HL-60 (cell line): ENCODE data around the gene GABBR2.
A peak's percentile ranks its signal among the peaks of the same experiment; 100 is the strongest.

Source experiments
- DNase-seq, 2 experiments: peaks; one replicate each; pipeline ENCODE4 v3.0.0-alpha.2; 2010 to 2020; ENCODE audit warnings: low read depth in 1 of 2, low spot score in 1 of 2
- H3K27ac ChIP-seq: fragments of 250-450 bp; sonication (Bioruptor Pico); replicated peaks from 2 replicates; pipeline ENCODE4 v1.5.1; 2020; ENCODE audit warnings: mild to moderate bottlenecking, moderate library complexity
- H3K27me3 ChIP-seq: fragments of 250-450 bp; sonication (Bioruptor Pico); 2 replicates; pipeline ENCODE4 v1.5.1; 2021; ENCODE audit warnings: mild to moderate bottlenecking, moderate library complexity; ENCODE audit not compliant: insufficient read depth, poor library complexity, severe bottlenecking
- H3K4me3 ChIP-seq: replicated peaks from 2 replicates; pipeline ENCODE4 v1.5.1; 2011; ENCODE audit warnings: mild to moderate bottlenecking, control low read depth, low read length; ENCODE audit not compliant: insufficient read depth
- CTCF ChIP-seq: IDR thresholded peaks from one replicate; pipeline ENCODE4 v1.5.1; 2011; ENCODE audit warnings: low read length, control low read depth, inconsistent platforms; ENCODE audit not compliant: insufficient read depth
- GABPA ChIP-seq: IDR thresholded peaks from 2 replicates; pipeline ENCODE4 v1.6.1; 2012; ENCODE audit warnings: low read depth
- POLR2AphosphoS5 ChIP-seq: IDR thresholded peaks from 2 replicates; pipeline ENCODE4 v1.6.1; 2012; ENCODE audit warnings: low read depth
- REST ChIP-seq: IDR thresholded peaks from 2 replicates; pipeline ENCODE4 v1.6.1; 2012; ENCODE audit warnings: low read depth; ENCODE audit not compliant: insufficient replicate concordance
- SPI1 ChIP-seq: IDR thresholded peaks from 2 replicates; pipeline ENCODE4 v1.6.1; 2012; ENCODE audit warnings: low read depth, mild to moderate bottlenecking, borderline replicate concordance

GABBR2 gene

GRCh38 chr9:98253565-98253964 is 455.2 kb downstream of the GABBR2 start:
- Histone ChIP-seq H3K27ac (no peak overlapping the region), H3K27me3 (no peaks in the 10 kb centered on the region), H3K4me3 (0 out of 2 replicates have a peak overlapping the region, but pooled peaks have one; percentile 92)
- DNase-seq: no peak
- TF ChIP-seq GABPA (no peak), CTCF (no peak), REST (no peak), POLR2AphosphoS5 (no peak), SPI1 (no peak)

GRCh38 chr9:98251551-98251950 is 457.2 kb downstream of the GABBR2 start:
- TF ChIP-seq GABPA (no peak), SPI1 (no peak), CTCF (no peak), POLR2AphosphoS5 (no peak), REST (no peak)
- peak overlapping the region; percentile 42; the same call in 1 of the 2 replicates for H3K27ac ChIP-seq
- H3K4me3 ChIP-seq: no peak overlapping the region
- DNase-seq: no peak
- no peaks in the 10 kb centered on the region for H3K27me3 ChIP-seq

- no peak for DNase-seq
- no peak for TF ChIP-seq POLR2AphosphoS5
- TF ChIP-seq CTCF: no peak
- TF ChIP-seq SPI1: no peak
- no peak for TF ChIP-seq REST
- TF ChIP-seq GABPA: no peak
- H3K4me3 ChIP-seq: no peak overlapping the region
- H3K27ac ChIP-seq: peak overlapping the region; percentile 86
- H3K27me3 ChIP-seq: no peaks in the 10 kb centered on the region
Measured at GRCh38 chr9:98249771-98250170, 459.0 kb downstream of the GABBR2 start.
